GM18909 (cell line): ENCODE results near the gene HES7.
"Not testable (repeated sequence)": the region's sequence is repeated elsewhere in the genome, so short reads cannot be mapped to it uniquely, and the experiment has no call there.

Experiments used
- ATAC-seq: cut with Tn5 transposase; IDR thresholded peaks from one replicate; pipeline ENCODE4 v1.9.1; 2021; ENCODE audit warnings: mild to moderate bottlenecking; ENCODE audit not compliant: unreplicated experiment, poor library complexity

Gene HES7

DNA sequence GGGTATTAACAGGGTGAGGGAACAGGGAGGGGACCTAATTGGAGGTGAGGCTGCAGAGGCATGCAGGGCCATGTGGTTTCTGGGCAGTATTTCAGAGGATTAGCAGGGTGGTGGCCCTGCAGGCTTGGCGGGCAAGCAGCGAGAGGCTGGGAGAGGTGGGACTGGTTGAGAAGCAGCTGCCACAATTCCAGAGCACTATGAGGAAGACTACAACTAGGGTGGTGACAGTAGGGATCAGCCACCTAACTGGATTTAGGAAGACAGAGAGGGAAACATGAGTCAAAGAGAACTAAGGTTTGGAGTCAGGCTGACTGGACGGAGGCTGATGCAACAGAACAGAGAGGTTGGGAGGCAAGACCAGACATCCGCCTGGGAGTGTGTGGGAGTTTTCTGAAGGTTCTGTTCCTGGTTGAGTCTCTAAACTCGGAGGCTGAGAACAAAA, 17.9 kb downstream of the HES7 start:
- ATAC-seq: no peak

DNA sequence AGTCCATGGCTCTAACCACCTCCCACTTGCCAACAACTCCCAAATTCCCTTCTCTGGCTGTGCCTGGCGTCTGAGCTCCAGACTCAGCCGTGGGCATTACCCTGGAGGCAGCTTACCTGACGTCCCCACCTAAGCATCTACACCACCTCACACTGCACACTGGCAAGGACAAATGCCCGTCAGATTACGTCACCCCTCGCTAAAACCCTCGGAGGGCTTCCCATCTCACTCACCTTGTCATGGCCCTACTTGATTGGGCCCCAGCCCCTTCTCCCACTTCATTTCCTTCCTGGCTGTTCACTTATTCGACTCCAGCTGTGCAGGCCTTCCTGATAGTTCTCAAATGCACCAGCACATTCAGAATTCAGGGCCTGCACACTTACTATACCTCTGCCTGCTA, 19.0 kb downstream of the HES7 start:
- no peak for ATAC-seq

DNA sequence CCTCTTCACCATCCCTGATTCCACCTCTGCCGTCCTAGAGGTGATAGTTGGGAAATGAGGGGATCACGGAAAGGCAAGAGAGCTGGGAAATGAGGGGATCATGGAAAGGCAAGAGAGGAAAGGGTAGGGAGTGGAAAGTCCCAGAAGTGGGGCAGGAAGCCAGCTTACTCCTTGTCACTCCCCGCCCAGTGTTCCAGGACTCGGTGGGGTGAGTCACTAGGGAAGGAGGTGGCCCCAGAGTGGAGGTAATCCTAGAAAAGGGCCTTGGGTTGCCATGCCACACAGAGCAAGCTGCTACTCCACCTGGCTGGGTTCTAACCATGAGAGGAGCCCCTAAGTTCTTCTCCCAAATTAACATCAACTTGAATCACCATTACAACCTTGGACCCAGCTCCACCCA, 20.4 kb downstream of the HES7 start:
- no peak for ATAC-seq

DNA sequence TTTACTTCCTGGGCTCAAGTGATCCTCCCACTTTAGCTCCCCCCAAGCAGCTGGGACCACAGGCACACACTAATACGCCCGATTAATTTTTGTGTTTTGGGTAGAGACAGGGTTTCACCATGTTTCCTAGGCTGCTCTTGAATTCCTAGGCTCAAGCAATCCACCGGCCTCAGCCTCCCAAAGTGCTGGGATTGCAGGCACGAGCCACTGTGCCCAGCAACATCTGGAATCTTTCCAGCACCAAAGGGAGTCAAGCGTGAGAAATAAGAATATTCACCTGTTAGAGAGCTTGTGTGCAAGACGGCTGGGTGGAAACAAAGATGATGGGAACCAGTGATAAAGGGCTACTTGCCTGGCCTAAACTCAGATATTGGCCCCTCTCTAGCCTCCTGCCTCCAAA, 22.2 kb downstream of the HES7 start:
- ATAC-seq: no peak

DNA sequence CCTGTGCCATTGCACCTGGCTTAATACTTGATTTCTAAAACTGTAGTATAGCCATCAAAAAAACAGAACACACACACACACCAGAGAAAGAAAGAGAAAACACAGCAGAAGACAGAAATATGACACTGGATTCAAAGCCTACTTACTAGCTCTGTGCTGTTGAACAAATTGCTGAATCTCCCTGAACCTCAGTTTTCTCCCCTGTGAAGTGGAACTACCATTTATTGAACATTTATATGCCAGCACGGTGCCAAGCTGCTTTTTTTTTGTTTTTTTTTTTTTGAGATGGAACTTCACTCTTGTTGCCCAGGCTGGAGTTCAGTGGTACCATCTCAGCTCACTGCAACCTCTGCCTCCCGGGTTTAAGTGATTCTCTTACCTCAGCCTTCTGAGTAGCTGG, 23.1 kb downstream of the HES7 start:
- ATAC-seq: no peak

DNA sequence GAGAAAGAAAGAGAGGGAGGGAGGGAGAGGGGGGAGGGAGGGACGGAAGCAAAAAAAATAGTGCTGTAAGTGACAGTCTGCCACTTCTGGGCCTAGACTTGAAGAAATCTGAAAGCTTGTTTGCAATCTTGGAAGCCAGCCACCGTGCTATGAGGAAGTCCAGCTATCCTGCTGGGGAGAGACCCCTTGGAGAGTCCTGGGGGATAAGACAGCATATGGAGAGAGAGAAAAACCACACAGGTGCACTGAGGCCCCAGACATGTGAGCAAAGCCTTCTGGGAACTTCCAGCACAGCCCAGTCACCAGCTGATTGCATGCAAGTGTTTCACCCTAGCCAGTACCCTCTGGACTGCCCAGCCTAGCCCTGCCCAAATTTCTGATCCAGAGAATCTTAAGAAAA, 23.8 kb downstream of the HES7 start:
- ATAC-seq: no peak

DNA sequence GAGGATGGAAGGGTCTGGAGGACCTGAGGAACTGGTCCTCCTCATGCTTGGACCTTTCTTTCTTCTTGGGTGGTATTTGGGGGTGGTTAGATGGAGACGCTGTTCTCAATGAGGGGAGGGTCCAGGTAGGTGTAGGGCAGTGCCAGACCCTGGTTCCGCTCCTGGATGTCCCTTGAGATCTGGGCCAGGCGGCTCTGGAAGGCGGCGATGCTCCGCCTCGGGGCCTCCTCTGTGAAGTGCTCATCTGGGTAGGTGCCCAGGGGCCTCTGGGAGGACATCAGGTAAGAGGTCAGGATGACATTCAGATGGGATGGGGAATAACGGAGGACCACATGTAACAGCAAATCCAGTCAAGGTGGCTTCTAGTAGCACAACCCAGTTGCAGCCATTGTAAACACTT, 27.4 kb downstream of the HES7 start:
- no peak for ATAC-seq

DNA sequence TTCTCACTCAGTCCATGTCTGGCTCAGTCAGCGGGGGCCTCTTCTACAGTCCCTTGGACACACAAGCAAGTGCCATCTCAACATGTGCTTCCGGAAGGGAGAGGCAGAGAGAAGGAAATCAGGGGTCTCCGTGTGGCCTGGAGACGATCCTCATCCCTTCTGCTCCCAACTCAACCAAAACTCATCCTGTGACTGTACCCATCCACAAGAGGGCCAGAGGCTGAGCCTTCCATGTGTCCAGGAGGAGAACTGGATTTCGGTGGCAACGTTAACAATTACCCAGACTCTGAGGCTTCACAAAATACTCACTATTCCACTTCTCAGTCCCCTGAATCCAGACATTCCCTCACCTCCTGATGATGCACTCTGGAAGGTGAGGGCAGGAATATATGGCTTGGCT, 28.5 kb downstream of the HES7 start:
- ATAC-seq: no peak

DNA sequence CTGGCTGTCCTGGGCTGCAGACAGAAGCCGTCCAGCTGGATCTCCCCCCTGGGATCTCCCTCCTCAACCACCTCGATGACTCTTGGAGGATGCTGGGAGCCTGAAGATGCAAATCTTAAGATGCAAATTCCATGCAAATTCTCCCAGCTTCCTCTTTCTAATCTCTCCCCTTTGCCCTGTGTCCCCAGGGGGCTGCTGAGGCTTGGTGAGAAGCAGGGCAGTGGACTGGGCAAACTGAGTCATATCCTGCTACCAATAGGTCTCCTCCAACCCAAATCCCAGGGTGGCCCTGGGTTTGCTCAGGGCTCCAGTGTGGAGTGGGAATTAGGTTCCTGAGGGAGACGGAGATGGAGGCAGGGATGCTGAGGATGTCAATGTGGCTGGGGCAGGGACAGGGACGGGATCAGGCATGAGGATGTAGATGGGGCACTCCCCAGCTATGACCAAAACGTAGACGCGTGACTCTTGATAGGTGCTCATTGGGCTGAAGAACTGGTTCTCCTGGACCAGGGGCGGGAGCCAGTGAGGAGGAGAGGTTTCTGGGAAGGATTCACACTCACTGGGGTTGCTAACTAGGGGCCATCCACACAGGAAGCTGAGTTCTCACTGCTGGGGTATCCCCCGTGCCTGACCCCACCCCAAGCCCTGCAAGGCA, 32.7 kb downstream of the HES7 start:
- peak; percentile 57 for ATAC-seq

DNA sequence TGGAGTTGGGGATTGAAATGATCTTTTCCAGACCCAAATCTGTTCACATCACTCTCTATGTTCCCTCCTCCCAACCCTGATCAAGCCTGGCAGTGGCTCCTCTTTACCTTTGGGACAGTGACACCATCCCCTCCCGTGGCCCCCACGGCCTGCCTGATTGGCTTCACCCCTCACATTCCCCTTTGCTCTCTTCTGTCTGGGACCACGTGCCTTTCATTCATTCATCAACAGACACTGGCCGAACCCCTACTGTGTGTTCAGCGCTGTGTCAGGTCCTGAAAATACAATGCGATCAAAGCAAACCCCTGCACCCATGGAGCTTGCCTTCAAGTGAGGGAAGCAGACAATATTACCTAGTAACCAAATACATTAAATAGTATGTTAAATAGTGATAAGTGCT, 34.2 kb downstream of the HES7 start:
- no peak for ATAC-seq

DNA sequence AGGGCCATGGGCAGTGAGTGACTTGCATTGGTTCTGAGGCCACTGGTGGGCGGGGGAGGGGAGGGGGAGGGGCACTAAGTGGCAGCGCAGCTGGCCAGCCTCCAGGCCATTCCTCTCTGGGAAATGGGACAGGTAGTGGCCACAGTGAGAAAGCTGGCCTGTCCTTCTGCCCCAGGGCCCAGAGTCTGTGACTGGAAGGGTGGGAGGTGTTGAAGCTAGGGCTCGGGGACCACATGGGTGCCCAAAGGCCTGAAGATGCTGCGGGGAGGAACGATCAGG, 36.0 kb downstream of the HES7 start:
- ATAC-seq: no peak

DNA sequence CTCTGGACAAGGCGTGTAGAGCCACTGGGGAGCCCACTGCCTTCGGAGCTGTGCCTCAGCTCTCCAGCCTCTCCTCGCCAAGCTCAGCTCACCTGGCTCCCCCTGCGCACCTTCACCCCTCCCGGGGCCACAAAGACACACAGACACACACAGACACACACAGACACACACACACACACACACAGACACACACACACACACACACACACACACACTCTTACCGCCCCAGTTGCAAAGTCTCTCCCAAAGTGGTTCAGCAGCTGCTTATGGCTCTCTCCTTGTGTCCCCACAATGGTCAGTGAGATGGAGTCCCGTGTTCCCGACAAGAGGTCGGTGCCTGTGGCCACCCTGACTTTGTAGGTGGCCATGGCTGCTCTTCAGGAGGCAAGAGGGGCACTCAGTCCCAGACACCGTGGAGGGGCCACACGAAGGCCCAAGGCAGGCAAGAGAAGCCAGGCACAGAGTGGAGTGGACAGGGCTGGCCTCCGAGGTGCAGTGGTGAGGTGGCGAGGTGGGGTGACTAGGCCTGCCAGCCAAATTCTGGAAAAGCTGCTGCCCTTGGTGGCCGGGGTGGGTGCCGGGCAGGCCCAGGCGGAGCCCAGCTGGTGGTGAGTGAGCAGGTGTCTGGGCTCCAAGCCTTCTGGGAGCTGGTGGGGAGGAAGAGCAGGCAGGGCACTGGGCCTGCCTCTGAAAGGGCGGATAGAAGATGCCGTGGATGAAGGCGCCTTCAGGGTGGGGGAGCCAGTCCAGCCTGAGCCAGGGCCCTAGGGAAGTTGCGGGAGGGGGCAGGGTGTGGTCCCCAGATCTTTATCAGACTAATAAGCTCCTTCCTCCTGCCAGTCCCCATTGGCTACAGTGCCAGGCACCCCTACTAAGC, 36.6 kb downstream of the HES7 start, which contains the start of gene ALOX12B:
TSS of gene ALOX12B (minus strand) at position 642 of the 877 bp plus-strand sequence. CDS start at position 368, 274 bp downstream.
- ATAC-seq: no peak

DNA sequence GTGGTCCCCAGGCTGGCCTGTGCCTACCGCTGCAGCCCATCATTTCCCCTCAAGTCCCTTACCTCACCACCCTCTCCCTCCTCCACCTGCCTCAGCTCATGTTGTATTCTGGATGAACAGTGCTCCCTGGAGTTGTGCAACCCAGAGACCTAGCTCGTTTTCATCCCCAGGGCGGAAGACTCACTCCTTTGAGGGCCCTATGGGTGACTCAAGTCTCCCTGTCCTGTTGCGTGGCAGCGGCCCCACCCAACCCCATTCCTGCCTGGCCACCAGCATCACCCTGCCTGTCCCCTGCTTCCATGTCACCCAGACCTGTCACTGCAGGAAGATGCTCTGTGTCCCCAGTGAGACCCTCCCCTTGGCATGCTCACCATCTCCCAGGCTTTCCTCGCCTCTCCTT, 39.7 kb downstream of the HES7 start:
- no peak for ATAC-seq

DNA sequence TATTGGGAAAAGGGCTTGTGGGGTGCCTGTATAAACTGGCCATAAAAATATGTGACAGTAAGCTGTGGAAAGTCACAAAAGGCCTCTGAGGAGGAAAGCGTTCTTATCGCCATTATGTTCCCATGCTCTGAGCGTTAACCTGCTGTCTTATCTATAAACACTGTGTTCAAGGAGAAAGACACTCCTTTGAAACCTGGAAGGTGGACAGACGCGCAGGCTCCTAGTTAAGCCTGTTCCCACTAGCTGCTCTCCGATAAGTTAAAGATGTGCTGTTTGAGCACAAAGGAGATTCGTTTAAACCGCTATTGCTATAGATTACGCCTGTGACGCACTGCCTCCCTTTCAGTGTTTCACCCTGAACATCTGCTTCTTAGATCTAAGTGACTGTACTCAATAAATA, 41.6 kb downstream of the HES7 start:
- no peak for ATAC-seq

DNA sequence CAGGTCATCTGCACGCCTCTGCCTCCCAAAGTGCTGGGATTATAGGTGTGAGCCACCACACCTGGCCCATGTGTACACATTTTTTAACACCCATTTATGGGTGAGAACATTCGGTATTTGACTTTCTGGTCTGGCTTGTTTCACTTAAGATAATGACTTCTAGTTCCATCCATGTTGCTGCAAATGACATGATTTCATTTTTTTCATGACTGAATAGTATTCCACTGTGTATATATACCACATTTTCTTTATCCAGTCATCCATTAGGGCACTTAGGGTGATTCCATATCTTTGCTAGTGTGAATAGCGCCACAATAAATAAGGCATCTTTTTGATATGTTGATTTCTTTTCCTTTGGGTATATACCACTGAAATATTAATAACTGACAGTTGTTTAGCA, 42.0 kb downstream of the HES7 start:
- ATAC-seq: no peak

DNA sequence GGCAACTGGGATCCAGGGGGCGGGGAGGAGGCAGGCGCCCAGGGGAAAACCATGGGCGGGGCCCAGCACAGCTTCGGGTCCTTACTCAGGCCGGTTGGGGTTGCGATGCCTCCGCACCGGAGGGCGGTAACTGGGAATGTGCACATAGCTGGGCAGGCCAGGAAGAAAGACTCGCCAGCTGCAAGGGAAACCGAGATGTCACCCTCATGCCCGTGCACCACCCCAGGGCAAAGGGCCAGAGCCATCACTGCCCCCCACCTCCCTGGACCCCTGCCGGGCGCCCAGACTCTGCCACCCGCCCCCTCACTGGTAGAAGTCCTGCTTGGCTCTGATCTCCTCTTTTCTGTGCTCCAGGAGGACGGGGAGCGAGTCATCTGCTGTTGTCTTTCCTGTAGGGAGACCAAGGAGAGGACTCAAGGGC, 43.1 kb downstream of the HES7 start:
- no peak for ATAC-seq

DNA sequence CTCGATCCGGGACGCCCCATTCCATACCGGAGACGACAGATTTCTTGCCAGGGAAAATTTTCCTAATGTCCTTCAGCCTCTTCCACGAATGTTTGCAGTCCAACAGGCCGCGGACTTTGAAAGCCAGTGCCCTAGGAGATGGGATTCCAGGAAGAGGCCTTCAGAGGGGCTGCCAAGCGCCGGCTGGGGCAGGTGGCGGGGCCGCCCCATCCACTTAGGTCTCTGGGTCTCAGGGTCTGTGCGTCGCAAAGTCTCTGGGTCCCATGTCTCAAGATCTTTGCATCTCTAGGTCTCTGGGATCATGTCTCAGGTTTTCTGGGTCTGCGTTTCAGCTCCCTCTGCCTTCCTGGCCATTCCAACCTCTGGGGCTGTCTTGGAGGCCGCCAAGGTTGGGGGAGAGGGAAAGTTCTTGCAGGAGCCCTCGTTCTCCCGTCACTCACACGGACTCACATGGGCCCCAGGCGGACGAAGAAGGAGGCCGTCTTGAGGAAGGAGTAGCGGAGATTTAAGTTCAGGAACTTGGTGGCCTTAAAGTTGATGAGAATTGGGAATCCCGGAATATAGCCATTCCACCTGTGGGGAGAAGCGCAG, 43.6 kb downstream of the HES7 start:
- no peak for ATAC-seq

DNA sequence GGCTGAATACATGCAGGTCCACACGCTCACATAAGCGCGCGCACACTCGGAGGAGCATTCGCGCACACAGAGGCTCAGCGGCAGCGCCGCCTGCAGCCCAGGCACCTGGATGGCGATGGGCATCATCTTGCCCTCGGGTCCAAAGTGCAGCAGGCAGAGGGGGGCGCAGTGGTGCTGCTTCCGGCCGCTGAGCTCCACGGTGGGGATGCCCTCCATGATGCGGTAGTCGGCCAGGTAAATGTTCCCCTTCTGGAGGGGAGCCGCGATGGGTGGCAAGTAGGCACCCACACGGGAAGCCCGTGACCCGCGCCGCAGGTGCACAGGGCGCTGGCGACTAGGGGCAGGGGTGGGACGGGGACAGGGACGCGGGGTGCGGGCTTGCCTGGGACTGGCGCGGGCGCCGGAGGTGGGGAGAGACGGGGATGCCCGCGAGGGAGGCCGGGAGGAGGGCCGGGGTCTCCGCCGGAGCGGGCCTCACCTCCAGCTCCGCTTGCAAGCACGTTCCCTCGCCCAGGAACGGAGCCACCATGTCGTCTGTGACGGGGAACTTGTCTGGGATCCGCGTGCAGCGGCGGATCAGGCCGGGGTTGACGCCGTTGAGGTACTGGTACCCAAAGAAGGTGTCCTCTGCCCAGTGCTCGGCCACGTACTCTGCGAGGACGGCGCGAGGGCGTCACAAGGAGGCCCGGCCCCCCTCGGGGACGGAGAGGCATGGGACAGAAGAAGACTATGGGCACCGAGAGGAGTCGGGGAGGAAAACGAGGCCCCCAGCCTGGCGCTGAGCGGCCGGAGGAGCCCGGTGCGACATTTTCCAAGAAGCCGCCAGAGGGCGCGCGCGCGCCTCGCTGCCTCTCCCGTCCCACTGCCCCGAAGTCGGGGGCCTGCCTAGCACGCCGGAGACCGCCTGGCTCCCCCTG, 44.4 kb downstream of the HES7 start:
- peak; percentile 60 for ATAC-seq

DNA sequence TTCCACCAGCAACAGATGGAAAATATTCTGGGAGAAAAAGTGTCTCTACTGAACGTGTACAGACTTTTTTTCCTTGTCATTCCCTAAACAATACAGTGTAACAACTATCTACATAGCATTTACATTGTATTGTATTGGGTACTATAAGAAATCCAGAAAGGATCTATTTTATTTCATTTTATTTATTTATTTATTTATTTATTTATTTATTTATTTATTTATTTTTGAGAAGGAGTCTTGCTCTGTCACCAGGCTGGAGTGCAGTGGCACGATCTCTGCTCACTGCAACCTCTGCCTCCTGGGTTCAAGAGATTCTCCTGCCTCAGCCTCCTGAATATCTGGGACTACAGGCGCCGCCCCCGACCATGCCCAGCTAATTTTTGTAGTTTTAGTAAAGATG, 46.0 kb downstream of the HES7 start:
- ATAC-seq: not testable (repeated sequence)

DNA sequence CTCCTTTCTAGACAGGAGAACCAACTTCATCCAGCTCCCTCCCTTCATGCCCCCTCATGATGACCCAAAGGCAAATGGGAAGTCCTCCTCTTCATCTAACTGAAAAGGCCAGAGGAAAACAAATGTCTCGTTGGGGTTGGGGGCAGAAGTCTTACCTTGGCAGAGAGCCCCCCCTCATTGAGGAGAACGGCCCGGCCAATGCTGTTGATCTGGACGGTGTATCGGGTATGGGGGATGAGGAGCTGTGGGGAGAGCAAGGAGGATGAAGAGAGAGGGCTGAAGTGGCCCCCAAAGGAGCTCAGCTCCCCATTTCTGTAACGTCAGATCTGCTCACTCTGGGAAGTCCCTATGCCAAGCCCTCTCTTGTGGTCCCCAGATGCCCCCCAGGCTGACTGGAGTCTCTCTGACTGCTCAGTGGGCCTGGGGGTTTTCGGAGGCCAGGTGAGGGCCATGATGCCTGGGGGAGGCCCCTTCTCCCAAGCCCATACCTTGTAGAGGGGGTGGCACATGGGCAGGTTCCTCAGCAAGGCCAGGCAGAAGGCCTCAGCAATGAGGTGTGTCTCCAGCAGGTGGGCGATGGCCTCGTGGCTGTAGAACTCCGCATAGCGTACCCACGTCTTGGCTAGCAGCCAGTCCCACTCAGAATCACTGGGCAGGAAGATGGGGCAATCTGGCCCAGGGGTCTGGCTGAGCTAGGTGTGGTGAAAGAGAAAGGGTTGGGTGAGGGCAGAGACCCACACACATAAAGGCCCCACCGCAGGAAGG, 47.2 kb downstream of the HES7 start:
- no peak for ATAC-seq
